Peyer's patch (tissue), 4 donors: ENCODE results near the gene TMEM267. TPM values are rescaled to one million over a fixed set of nuclear protein-coding genes. Genes with fewer than 3 reads are reported as not detected.

Source experiments
- DNase-seq, 3 donors: peaks; one replicate each; pipeline ENCODE4 v3.0.0-alpha.2; 2017 to 2019
- H3K27ac ChIP-seq, 4 donors: fragments of 200-600 bp; sonication (generic); one replicate each; pipeline ENCODE4 v1.5.1; 2016 to 2019
- H3K27me3 ChIP-seq, 2 donors: fragments of 200-600 bp; sonication (generic); one replicate each; pipeline ENCODE4 v1.5.1; 2019
- H3K36me3 ChIP-seq, 3 donors: fragments of 200-600 bp; sonication (generic); one replicate each; pipeline ENCODE4 v1.5.1; 2016 to 2019
- H3K4me1 ChIP-seq, 4 donors: fragments of 200-600 bp; sonication (generic); one replicate each; pipeline ENCODE4 v1.5.1; 2016 to 2019
- H3K4me3 ChIP-seq, 4 donors: fragments of 200-600 bp; sonication (generic); 1 replicate in 3 of 4; 2 replicates in 1 of 4; pipeline ENCODE4 v1.5.1; 2016 to 2019; ENCODE audit warnings: mild to moderate bottlenecking in 1 of 4
- H3K9me3 ChIP-seq, 4 donors: fragments of 200-600 bp; sonication (generic); one replicate each; pipeline ENCODE4 v1.5.1; 2016 to 2019; ENCODE audit warnings: mild to moderate bottlenecking in 1 of 4
- CTCF ChIP-seq, 6 experiments: fragments of 450-650 bp in 4 of 6; fragments of 200-600 bp in 2 of 6; sonication (generic) in 1 of 6; IDR thresholded peaks; one replicate each; pipeline ENCODE4 v1.5.1; 2017 to 2019; ENCODE audit warnings: antibody characterized with exemption in 6 of 6, mild to moderate bottlenecking in 3 of 6, moderate library complexity in 1 of 6
- POLR2A ChIP-seq, 2 donors: fragments of 450-650 bp; IDR thresholded peaks; one replicate each; pipeline ENCODE4 v1.5.1; 2017; ENCODE audit warnings: antibody characterized with exemption in 2 of 2, mild to moderate bottlenecking in 2 of 2, moderate library complexity in 2 of 2
- total RNA-seq, 4 donors: library from RNA; depleted of rRNA; stranded (reverse); fragments of >200 nt; gene quantifications; one replicate each; pipeline ENCODE4 v1.1.0, GENCODE V29; 2016

The TMEM267 gene
- total RNA-seq, 4 donors from 2014 or later: 3.3 to 5.8 (median 4.7) TPM

- Histone ChIP-seq H3K4me3 (no peak overlapping the region), H3K9me3 (no peaks in the 10 kb centered on the region), H3K4me1 (peaks cover 0 to 7% (median 0%) of the 10 kb centered on the region in 4 donors), H3K27ac (no peak overlapping the region), H3K27me3 (no peaks in the 10 kb centered on the region), H3K36me3 (no peaks in the 10 kb centered on the region)
- no peak for DNase-seq
- TF ChIP-seq POLR2A (IDR thresholded peaks at IDR 0.05) (no peak), CTCF (IDR thresholded peaks at IDR 0.05) (no peak)
These were observed 46.5 kb downstream of the TMEM267 start for GRCh38 chr5:43437062-43437660.

GRCh38 chr5:43433382-43433781 is 50.3 kb downstream of the TMEM267 start:
- no peaks in the 10 kb centered on the region for H3K27me3 ChIP-seq
- TF ChIP-seq POLR2A (IDR thresholded peaks at IDR 0.05): no peak
- no peak for TF ChIP-seq CTCF (IDR thresholded peaks at IDR 0.05)
- DNase-seq: no peak
- H3K36me3 ChIP-seq: no peaks in the 10 kb centered on the region
- no peaks in the 10 kb centered on the region for H3K9me3 ChIP-seq
- peaks cover 0 to 7% (median 0%) of the 10 kb centered on the region in 4 donors for H3K4me1 ChIP-seq
- H3K27ac ChIP-seq: no peak overlapping the region
- H3K4me3 ChIP-seq: no peak overlapping the region

- Histone ChIP-seq H3K27me3 (no peaks in the 10 kb centered on the region), H3K9me3 (no peaks in the 10 kb centered on the region), H3K36me3 (no peaks in the 10 kb centered on the region), H3K4me1 (peaks cover 0 to 7% (median 0%) of the 10 kb centered on the region in 4 donors), H3K27ac (no peak overlapping the region), H3K4me3 (no peak overlapping the region)
- TF ChIP-seq POLR2A (IDR thresholded peaks at IDR 0.05): no peak
- TF ChIP-seq CTCF (IDR thresholded peaks at IDR 0.05): no peak
- DNase-seq: peak in 2 of 3 donors; percentile 52 to 70
These were observed 50.9 kb downstream of the TMEM267 start for GRCh38 chr5:43432486-43433375.

GRCh38 chr5:43429706-43430105 is 54.0 kb downstream of the TMEM267 start:
- Histone ChIP-seq H3K27me3 (no peaks in the 10 kb centered on the region), H3K4me3 (no peak overlapping the region), H3K9me3 (no peaks in the 10 kb centered on the region), H3K36me3 (no peaks in the 10 kb centered on the region), H3K4me1 (peaks cover 0 to 7% (median 0%) of the 10 kb centered on the region in 4 donors), H3K27ac (no peak overlapping the region)
- TF ChIP-seq CTCF (IDR thresholded peaks at IDR 0.05) (no peak), POLR2A (IDR thresholded peaks at IDR 0.05) (no peak)
- no peak for DNase-seq

- H3K27ac ChIP-seq: no peak overlapping the region
- DNase-seq: no peak
- H3K27me3 ChIP-seq: no peaks in the 10 kb centered on the region
- no peak overlapping the region for H3K4me3 ChIP-seq
- peaks cover 0 to 7% (median 0%) of the 10 kb centered on the region in 4 donors for H3K4me1 ChIP-seq
- H3K36me3 ChIP-seq: no peaks in the 10 kb centered on the region
- TF ChIP-seq POLR2A (IDR thresholded peaks at IDR 0.05) (no peak), CTCF (IDR thresholded peaks at IDR 0.05) (no peak)
- H3K9me3 ChIP-seq: no peaks in the 10 kb centered on the region
These were observed 54.6 kb downstream of the TMEM267 start for GRCh38 chr5:43429016-43429415.
